ENCODE results near the gene TIPRL.
"Not testable (repeated sequence)": the region's sequence is repeated elsewhere in the genome, so short reads cannot be mapped to it uniquely, and the experiment has no call there.

Gene TIPRL

GRCh38 chr1:168159251-168159650 is 19.5 kb upstream of the TIPRL start:
- no peak for DNase-seq (ENCODE audit: low read depth in 2 of 2)

DNA sequence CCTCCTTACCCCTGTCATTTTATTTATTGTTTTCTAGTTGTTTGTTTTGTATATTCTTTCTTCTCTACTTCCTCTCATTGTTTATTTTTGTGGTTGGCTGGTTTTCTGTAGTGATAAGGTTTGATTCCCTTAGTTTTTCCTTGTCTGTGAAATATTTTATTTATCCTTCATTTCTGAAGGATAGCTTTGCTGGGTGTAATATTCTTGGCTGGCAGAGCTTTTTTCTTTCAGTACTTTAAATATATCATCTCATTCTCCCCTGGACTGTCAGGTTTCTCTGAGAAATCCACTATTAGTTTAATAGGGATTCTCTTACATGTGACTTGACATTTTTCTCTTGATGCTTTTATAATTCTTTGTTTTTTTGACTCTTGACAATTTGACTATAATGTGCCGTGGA is 18.8 kb upstream of the TIPRL start:
- no peak for DNase-seq (ENCODE audit: low read depth in 2 of 2)

GRCh38 chr1:168161459-168161858 is 17.3 kb upstream of the TIPRL start:
- DNase-seq (ENCODE audit: low read depth in 2 of 2), result no peak

- DNase-seq (ENCODE audit: low read depth in 2 of 2), result no peak
These were observed 15.1 kb upstream of the TIPRL start for GRCh38 chr1:168163670-168164069.

- DNase-seq (ENCODE audit: low read depth in 2 of 2), result no peak
These were observed 14.0 kb upstream of the TIPRL start for GRCh38 chr1:168164771-168165170.

- no peak for DNase-seq (ENCODE audit: low read depth in 2 of 2)
These were observed 11.0 kb upstream of the TIPRL start for GRCh38 chr1:168167806-168168205.

GRCh38 chr1:168170564-168171508 is 7.9 kb upstream of the TIPRL start:
- DNase-seq (ENCODE audit: low read depth in 2 of 2), result no peak

DNA sequence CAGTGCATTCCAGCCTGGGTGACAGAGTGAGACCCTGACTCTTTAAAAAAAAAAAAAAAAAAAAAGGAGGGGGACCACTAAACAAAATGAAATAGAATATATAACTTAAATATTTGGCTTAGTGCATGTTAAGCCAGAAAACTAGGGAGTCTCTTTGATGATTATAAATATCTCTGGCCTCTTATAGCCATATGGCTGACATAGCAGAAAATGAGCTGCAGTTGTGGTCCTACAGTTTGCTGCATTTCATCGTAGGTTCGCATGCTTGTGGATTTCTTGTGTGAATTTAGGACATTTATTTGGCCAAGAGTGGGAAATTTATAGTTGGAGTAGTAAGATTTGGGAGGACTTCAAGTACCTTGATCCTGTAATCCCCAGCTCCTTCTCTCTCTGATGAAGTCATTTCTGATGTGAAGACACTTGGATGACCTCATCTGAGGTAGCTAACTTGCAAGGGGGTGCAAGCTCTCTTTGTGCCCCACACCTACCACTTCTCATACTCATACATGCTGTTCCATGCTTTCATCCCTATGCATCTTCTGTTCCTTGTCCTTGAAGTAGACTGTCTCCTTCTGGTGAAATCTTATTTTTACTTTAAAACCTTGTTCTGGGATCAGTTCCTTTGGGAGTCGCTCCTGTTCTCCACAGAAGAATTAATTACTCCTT is 6.4 kb upstream of the TIPRL start:
- no peak for DNase-seq (ENCODE audit: low read depth in 2 of 2)

DNA sequence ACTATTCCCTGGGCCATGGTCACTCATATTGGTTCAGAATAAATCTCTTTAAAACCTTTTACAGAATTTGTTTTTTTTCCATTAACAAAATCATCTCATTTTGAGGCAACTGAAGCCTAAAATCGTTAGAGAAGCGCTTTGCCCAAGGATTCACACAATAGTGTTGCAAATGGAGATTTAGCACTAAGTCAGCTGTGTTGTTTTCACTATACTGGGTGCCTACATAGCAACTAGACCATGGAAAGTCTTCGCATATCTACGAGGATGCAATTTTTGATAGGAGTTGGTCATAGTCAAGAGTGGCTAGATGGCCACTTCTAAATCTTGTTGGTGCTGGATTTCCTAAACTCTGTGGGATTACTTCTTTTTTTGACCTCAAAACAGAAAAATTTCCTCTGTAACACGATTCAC is 530 bp upstream of the TIPRL start:
- DNase-seq (ENCODE audit: low read depth in 2 of 2), result no peak

DNA sequence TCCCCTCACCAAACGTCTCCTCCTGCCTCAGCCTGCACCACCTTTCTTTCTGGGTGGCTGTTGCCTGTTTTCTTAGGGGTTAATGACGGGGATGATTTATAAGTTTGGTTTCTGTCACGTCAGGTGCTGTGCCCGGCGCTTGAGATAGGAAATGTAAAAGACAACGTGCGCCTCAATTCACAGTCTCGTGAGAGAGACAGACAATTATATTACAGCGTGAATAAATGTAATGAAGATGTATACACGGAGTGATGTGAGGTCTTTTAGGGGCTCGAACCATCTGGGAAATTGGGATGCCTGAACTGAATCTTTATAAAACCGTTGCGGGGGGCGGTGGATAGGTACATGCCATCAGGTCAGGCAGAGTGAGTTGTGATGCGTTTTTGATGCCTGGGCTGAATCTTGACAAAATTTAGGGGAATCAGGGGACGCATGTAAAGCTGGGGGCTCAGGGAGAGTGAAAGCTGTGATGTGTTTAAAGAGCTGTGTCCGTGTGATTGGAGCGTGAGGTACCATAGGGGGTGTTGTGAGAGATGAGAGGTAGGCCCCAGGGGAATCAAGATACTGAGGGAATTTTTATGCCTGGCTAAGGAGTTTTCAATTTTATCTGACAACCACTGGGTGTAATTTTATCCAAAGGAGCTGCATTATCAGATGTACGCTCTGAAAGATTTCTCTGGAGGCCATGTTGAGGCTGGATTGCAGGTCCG is 831 bp downstream of the TIPRL start:
- DNase-seq (ENCODE audit: low read depth in 2 of 2), result no peak

GRCh38 chr1:168180148-168180524 is 1.4 kb downstream of the TIPRL start:
- DNase-seq (ENCODE audit: low read depth in 2 of 2), result no peak

- not testable (repeated sequence) for DNase-seq (ENCODE audit: low read depth in 2 of 2)
These were observed 2.4 kb downstream of the TIPRL start for GRCh38 chr1:168181063-168181720.

DNA sequence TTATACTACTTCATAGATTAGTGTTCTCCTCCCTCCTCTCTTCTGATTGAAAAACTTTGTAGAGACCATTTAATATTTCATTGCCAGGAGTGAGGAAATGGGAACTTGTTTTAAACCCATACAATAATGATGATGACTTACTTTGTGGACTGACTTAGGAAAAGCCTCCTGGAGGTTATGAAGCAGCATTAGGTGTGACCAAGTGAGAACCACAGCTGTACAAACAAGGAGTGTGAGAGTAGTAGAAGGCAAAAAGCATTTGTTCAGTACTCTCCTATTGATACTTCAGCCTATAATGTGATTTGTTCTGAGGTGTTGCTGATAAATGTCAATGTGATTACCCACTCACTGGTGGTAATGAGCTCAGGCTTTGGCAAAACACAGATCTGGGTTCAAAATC is 8.4 kb downstream of the TIPRL start:
- no peak for DNase-seq (ENCODE audit: low read depth in 2 of 2)

- no peak for DNase-seq (ENCODE audit: low read depth in 2 of 2)
These were observed 11.6 kb downstream of the TIPRL start for GRCh38 chr1:168190403-168190802.

GRCh38 chr1:168195199-168196135 is 16.7 kb downstream of the TIPRL start:
- no peak for DNase-seq (ENCODE audit: low read depth in 2 of 2)

GRCh38 chr1:168199056-168199455 is 20.3 kb downstream of the TIPRL start:
- DNase-seq (ENCODE audit: low read depth in 2 of 2), result no peak

GRCh38 chr1:168202941-168203654 is 24.3 kb downstream of the TIPRL start:
- no peak for DNase-seq (ENCODE audit: low read depth in 2 of 2)

- DNase-seq (ENCODE audit: low read depth in 2 of 2), result no peak
These were observed 27.3 kb downstream of the TIPRL start for GRCh38 chr1:168206111-168206510.

GRCh38 chr1:168207673-168208072 is 28.9 kb downstream of the TIPRL start:
- not testable (repeated sequence) for DNase-seq (ENCODE audit: low read depth in 2 of 2)

DNA sequence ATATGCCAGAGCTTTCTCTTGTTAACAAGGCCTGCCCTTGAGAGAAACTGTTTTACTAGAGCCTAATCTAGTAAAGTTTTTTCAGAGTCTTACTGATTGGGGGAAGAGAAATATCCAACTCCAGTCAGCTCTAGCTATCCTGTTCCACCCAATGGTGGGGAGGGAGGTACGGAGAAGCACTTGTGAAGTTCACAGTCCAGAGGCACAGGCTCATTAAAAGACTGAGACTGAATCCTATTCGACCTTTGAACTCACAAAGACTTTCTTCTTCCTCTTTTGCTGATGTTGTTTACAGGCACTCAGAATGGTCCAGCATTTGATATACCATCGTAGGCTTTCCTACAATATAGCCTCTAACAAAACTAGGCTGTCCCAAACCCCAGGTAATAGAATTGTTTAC is 31.6 kb downstream of the TIPRL start:
- DNase-seq (ENCODE audit: low read depth in 2 of 2), result no peak
